NCI-H774 (cell line): ENCODE data around the gene FALEC.
"Not testable (repeated sequence)": the region's sequence is repeated elsewhere in the genome, so short reads cannot be mapped to it uniquely, and the experiment has no call there.

Source experiments
- DNase-seq: peaks from one replicate; lab custom pipeline; 2025; lab: John Stamatoyannopoulos, UW

FALEC gene

GRCh38 chr1:150558761-150559655, 43.5 kb downstream of the FALEC start:
- DNase-seq, result no peak

- no peak for DNase-seq
These were observed 44.1 kb downstream of the FALEC start for GRCh38 chr1:150559656-150560010.

GRCh38 chr1:150560011-150560438, 44.5 kb downstream of the FALEC start:
- DNase-seq, result peak; percentile 16

- DNase-seq, result peak; percentile 80
These were observed 45.2 kb downstream of the FALEC start for GRCh38 chr1:150560576-150561253.

GRCh38 chr1:150561254-150561973, 45.9 kb downstream of the FALEC start:
- peak; percentile 80 for DNase-seq

- DNase-seq, result peak; percentile 83
These were observed 46.5 kb downstream of the FALEC start for GRCh38 chr1:150561974-150562445.

GRCh38 chr1:150562446-150563339, 47.1 kb downstream of the FALEC start:
- DNase-seq, result no peak

GRCh38 chr1:150563340-150564038, 47.9 kb downstream of the FALEC start:
- DNase-seq, result peak; percentile 10

- DNase-seq, result no peak
These were observed 48.8 kb downstream of the FALEC start for GRCh38 chr1:150564051-150564991.

- not testable (repeated sequence) for DNase-seq
These were observed 49.9 kb downstream of the FALEC start for GRCh38 chr1:150565240-150565991.

GRCh38 chr1:150566589-150567340, 51.2 kb downstream of the FALEC start:
- no peak for DNase-seq

- no peak for DNase-seq
These were observed 51.8 kb downstream of the FALEC start for GRCh38 chr1:150567341-150567716.

GRCh38 chr1:150567717-150568593, 52.4 kb downstream of the FALEC start:
- DNase-seq, result peak; percentile 37

GRCh38 chr1:150568594-150568966, 53.0 kb downstream of the FALEC start:
- no peak for DNase-seq

- no peak for DNase-seq
These were observed 57.5 kb downstream of the FALEC start for GRCh38 chr1:150572918-150573647.

GRCh38 chr1:150573648-150574071, 58.1 kb downstream of the FALEC start:
- DNase-seq, result not testable (repeated sequence)
